DOHH2 (cell line): ENCODE measurements around the gene SLC35F5.

ENCODE experiments used
- H3F3A ChIP-seq: fragments of 200-600 bp; sonication (generic), shearing (Covaris generic); 2 replicates; pipeline ENCODE4 v1.6.0; 2016; ENCODE audit warnings: antibody characterized with exemption, mild to moderate bottlenecking; ENCODE audit not compliant: control insufficient read depth, insufficient read depth
- H3K27ac ChIP-seq: fragments of 200-600 bp; sonication (generic); 2 replicates; pipeline ENCODE4 v1.5.1; 2014; ENCODE audit warnings: low read depth, mild to moderate bottlenecking, low read length, moderate library complexity
- H3K27me3 ChIP-seq: fragments of 200-600 bp; sonication (generic); 2 replicates; pipeline ENCODE4 v1.6.1; 2014; ENCODE audit warnings: mild to moderate bottlenecking, low read length, mixed read lengths; ENCODE audit not compliant: control insufficient read depth
- H3K36me3 ChIP-seq: fragments of 200-600 bp; sonication (generic); 2 replicates; pipeline ENCODE4 v1.6.1; 2014; ENCODE audit warnings: mild to moderate bottlenecking, low read length, moderate library complexity, mixed read lengths; ENCODE audit not compliant: control insufficient read depth
- H3K4me1 ChIP-seq: fragments of 200-600 bp; sonication (generic); 2 replicates; pipeline ENCODE4 v1.6.1; 2014; ENCODE audit warnings: mild to moderate bottlenecking, low read length, mixed read lengths; ENCODE audit not compliant: control insufficient read depth
- H3K4me2 ChIP-seq: fragments of 200-600 bp; sonication (generic); 2 replicates; pipeline ENCODE4 v1.6.0; 2014; ENCODE audit warnings: mild to moderate bottlenecking, low read length, moderate library complexity
- H3K4me3 ChIP-seq: fragments of 200-600 bp; sonication (generic); 2 replicates; pipeline ENCODE4 v1.5.1; 2014; ENCODE audit warnings: mild to moderate bottlenecking, low read length, mixed read lengths
- H3K79me2 ChIP-seq: fragments of 200-600 bp; sonication (generic); 2 replicates; pipeline ENCODE4 v1.6.1; 2014; ENCODE audit warnings: mild to moderate bottlenecking, low read length, mixed read lengths; ENCODE audit not compliant: control insufficient read depth
- H3K9me2 ChIP-seq: fragments of 200-600 bp; sonication (generic); replicated peaks from 2 replicates; pipeline ENCODE4 v1.6.1; 2014; ENCODE audit warnings: mild to moderate bottlenecking, low read length, mixed read lengths; ENCODE audit not compliant: control insufficient read depth
- H3K9me3 ChIP-seq: fragments of 200-600 bp; sonication (generic); 2 replicates; pipeline ENCODE4 v1.6.1; 2014; ENCODE audit warnings: antibody characterized with exemption, low read length, mixed read lengths; ENCODE audit not compliant: control insufficient read depth, insufficient read depth
- H4K20me1 ChIP-seq: fragments of 200-600 bp; sonication (generic); 2 replicates; pipeline ENCODE4 v1.6.0; 2014; ENCODE audit warnings: low read depth, mild to moderate bottlenecking, antibody characterized with exemption, low read length, moderate library complexity; ENCODE audit not compliant: control insufficient read depth, insufficient read depth
- EZH2phosphoT487 ChIP-seq: fragments of 200-600 bp; sonication (generic); IDR thresholded peaks from 2 replicates; pipeline ENCODE4 v1.6.1; 2017; ENCODE audit warnings: borderline replicate concordance, mild to moderate bottlenecking, antibody characterized with exemption, low read length, moderate library complexity, mixed read lengths
- TF ChIP-seq, protein P1 (sequence below): fragments of 200-600 bp; sonication (generic); IDR thresholded peaks from one replicate; pipeline ENCODE4 v1.5.1; 2014; ENCODE audit warnings: antibody characterized with exemption, mild to moderate bottlenecking, low read depth, low read length; ENCODE audit not compliant: poor library complexity, severe bottlenecking

Gene SLC35F5

DNA sequence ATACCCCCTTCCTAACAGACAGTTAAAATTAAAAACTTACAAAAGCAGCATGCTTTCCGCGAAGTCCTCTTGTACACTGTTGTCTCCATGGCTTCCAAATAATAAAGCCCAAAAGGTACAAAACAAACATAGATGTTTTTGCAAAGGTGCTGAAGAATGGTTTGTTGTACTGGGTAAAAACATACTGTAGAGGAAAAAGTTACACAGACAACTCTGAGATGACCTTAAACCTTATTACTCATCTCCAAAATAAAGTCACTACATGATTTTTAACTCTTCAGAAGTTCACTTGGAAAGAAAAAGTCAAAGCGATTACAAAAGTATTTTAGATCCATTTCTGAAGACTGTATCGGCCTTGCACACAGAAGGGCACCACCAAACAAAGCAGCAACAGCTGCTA is 6.1 kb downstream of the SLC35F5 start:
- Histone ChIP-seq H3K4me3 (no peak overlapping the region), H4K20me1 (no peaks in the 10 kb centered on the region), H3K4me1 (peaks cover 25% of the 10 kb centered on the region), H3K4me2 (no peak overlapping the region), H3F3A (0 out of 2 replicates have a peak, but pooled peaks cover 2% of the 10 kb centered on the region), H3K27ac (no peak overlapping the region), H3K79me2 (peaks cover 64% of the 10 kb centered on the region), H3K9me2 (no peaks in the 10 kb centered on the region), H3K9me3 (no peaks in the 10 kb centered on the region), H3K27me3 (no peaks in the 10 kb centered on the region), H3K36me3 (peaks cover 83% of the 10 kb centered on the region)
- TF ChIP-seq, protein P1, sequence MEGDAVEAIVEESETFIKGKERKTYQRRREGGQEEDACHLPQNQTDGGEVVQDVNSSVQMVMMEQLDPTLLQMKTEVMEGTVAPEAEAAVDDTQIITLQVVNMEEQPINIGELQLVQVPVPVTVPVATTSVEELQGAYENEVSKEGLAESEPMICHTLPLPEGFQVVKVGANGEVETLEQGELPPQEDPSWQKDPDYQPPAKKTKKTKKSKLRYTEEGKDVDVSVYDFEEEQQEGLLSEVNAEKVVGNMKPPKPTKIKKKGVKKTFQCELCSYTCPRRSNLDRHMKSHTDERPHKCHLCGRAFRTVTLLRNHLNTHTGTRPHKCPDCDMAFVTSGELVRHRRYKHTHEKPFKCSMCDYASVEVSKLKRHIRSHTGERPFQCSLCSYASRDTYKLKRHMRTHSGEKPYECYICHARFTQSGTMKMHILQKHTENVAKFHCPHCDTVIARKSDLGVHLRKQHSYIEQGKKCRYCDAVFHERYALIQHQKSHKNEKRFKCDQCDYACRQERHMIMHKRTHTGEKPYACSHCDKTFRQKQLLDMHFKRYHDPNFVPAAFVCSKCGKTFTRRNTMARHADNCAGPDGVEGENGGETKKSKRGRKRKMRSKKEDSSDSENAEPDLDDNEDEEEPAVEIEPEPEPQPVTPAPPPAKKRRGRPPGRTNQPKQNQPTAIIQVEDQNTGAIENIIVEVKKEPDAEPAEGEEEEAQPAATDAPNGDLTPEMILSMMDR: no peak
- TF ChIP-seq EZH2phosphoT487: no peak

DNA sequence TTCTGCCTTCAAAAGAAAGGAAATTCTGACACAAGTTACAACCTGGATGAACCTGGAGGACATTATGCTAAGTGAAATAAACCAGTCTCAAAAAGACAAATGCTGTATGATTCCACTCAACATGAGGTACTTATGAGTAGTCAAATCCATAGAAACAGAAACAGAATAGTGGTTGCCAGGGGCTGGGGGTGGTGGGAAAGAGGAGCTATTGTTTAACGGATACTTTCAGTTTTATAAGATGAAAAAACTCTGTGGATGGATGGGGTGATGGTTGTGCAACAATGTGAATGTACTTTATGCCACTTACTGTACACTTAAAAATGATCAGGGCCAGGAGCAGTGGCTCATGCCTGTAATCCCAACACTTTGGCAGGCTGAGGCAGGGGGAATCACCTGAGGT is 15.4 kb downstream of the SLC35F5 start:
- Histone ChIP-seq H3K27me3 (no peaks in the 10 kb centered on the region), H4K20me1 (no peaks in the 10 kb centered on the region), H3K4me3 (no peak overlapping the region), H3K4me2 (no peak overlapping the region), H3K27ac (no peak overlapping the region), H3K4me1 (peaks cover 9% of the 10 kb centered on the region), H3K36me3 (peaks cover 88% of the 10 kb centered on the region), H3K9me2 (no peaks in the 10 kb centered on the region), H3F3A (no peaks in the 10 kb centered on the region; the same call in 1 of the 2 replicates), H3K79me2 (peaks cover 1% of the 10 kb centered on the region; the same call in 1 of the 2 replicates), H3K9me3 (no peaks in the 10 kb centered on the region)
- no peak for TF ChIP-seq EZH2phosphoT487
- TF ChIP-seq, protein P1: no peak

DNA sequence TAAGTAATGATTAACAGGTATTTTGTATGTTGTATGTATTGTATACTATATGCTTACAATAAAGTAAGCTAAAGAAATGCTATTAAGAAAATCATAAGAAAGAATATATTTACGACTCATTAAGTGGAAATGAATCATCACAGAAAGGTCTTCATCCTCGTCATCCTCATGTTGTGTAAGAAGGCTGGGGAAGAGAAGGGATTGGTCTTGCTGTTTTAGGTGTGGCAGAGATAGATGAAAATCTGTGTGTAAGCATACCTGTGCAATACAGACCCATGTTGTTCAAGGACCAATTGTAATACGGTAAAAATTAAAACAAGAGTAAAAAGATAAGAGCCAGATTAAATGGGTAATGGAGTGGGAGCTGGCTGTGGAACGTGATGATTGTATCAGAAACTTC is 16.6 kb downstream of the SLC35F5 start:
- Histone ChIP-seq H3K79me2 (no peaks in the 10 kb centered on the region), H3K27ac (no peak overlapping the region), H3F3A (no peaks in the 10 kb centered on the region; the same call in 1 of the 2 replicates), H3K4me2 (no peak overlapping the region), H3K9me3 (no peaks in the 10 kb centered on the region), H3K4me1 (no peaks in the 10 kb centered on the region), H4K20me1 (no peaks in the 10 kb centered on the region), H3K36me3 (peaks cover 88% of the 10 kb centered on the region), H3K27me3 (no peaks in the 10 kb centered on the region), H3K9me2 (no peaks in the 10 kb centered on the region), H3K4me3 (no peak overlapping the region)
- TF ChIP-seq EZH2phosphoT487: no peak
- TF ChIP-seq, protein P1: no peak

DNA sequence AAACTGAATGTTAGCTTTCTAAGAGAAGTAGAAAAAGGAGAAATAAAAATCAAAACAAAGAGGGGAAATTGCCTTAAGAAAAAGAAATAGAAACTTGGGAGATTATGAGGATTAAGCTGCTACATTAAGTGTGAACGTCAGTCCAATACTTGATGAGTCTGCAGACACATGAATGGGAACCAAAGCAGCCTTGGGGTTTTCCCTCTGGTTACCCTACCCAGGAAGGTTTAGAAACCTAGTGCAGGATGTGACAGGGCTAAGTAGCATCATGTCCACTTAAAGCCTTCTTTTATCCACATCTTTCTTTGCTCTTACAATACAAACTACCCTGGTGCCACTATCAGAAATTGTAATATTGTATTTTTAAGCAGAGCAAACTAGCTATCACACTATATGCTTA is 22.3 kb downstream of the SLC35F5 start:
- H3K27me3 ChIP-seq: no peaks in the 10 kb centered on the region
- peaks cover 70% of the 10 kb centered on the region for H3K36me3 ChIP-seq
- H4K20me1 ChIP-seq: no peaks in the 10 kb centered on the region
- H3K4me3 ChIP-seq: no peak overlapping the region
- H3K4me1 ChIP-seq: no peaks in the 10 kb centered on the region
- H3K9me3 ChIP-seq: no peaks in the 10 kb centered on the region
- no peaks in the 10 kb centered on the region for H3K79me2 ChIP-seq
- H3F3A ChIP-seq: no peaks in the 10 kb centered on the region; the same call in 1 of the 2 replicates
- H3K9me2 ChIP-seq: no peaks in the 10 kb centered on the region
- no peak overlapping the region for H3K27ac ChIP-seq
- H3K4me2 ChIP-seq: no peak overlapping the region
- TF ChIP-seq EZH2phosphoT487: no peak
- TF ChIP-seq, protein P1: no peak
